Mammary epithelial cell (primary cell): Measurements from ENCODE around the gene GLCE.

Experiments used
- EZH2 ChIP-seq: IDR thresholded peaks from 2 replicates; pipeline ENCODE4 v1.6.1; 2012; ENCODE audit warnings: low read length, inconsistent platforms, borderline replicate concordance
- TF ChIP-seq, protein P1 (sequence below), 2 donors: IDR thresholded peaks in 1 of 2; conservative IDR thresholded peaks in 1 of 2; 2 replicates each; pipeline ENCODE4 v1.5.1; 2011 to 2012; ENCODE audit warnings: inconsistent platforms in 2 of 2, low read length in 2 of 2, mild to moderate bottlenecking in 2 of 2, control low read depth in 1 of 2, low read depth in 1 of 2; ENCODE audit not compliant: insufficient read depth in 1 of 2; ENCODE audit errors: extremely low read depth in 1 of 2

DNA sequence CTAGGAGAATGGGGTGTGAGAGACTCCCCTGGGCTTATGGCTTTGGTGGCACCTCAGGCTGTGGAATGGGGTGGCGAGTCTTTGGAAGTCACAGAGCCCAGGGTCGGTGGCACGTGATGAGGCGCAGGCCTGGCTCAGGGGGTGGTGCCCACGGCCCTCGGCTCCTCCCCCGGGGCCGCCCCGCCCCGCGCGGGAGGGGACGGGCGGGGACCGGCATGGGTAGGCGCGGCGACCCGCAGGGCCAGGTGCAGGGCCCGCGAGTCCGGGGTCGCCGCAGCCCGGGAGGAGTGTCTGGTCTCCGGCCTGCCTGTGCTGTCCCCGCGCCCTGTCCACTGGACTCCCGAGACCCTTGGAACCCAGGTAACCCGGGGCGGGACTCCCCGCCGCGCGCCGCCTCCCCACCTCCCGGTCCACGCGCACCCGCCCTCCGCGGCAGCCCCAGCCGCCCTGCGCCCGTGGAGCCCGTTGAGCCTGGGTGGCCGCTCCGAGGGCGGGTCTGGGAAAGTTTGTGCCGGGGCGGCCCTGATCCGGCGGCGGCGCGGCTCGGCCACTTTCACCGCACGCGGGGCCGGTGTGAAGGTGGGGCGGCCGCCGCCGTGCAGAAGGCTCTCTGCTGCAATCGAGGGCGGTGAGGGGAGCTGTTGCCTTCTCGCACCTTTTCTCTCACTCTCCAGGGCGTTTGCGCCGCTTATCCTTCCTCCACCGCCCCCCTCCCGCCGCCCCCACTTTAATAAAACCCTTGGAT lies 138.4 kb downstream of the GLCE start, which contains the start of gene PAQR5:
- TF ChIP-seq, protein P1, sequence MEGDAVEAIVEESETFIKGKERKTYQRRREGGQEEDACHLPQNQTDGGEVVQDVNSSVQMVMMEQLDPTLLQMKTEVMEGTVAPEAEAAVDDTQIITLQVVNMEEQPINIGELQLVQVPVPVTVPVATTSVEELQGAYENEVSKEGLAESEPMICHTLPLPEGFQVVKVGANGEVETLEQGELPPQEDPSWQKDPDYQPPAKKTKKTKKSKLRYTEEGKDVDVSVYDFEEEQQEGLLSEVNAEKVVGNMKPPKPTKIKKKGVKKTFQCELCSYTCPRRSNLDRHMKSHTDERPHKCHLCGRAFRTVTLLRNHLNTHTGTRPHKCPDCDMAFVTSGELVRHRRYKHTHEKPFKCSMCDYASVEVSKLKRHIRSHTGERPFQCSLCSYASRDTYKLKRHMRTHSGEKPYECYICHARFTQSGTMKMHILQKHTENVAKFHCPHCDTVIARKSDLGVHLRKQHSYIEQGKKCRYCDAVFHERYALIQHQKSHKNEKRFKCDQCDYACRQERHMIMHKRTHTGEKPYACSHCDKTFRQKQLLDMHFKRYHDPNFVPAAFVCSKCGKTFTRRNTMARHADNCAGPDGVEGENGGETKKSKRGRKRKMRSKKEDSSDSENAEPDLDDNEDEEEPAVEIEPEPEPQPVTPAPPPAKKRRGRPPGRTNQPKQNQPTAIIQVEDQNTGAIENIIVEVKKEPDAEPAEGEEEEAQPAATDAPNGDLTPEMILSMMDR (conservative IDR thresholded peaks at IDR 0.05 in 1 of 2, IDR thresholded peaks at IDR 0.05 in 1 of 2; ENCODE audit: extremely low read depth in 1 of 2, insufficient read depth in 1 of 2, low read depth in 1 of 2, low read length in 2 of 2): no peak
- TF ChIP-seq EZH2: no peak
